IgD-negative memory B cell (primary cell): ENCODE data around the gene REM2. TPM values are rescaled to one million over a fixed set of nuclear protein-coding genes. Genes with fewer than 3 reads are reported as not detected.

Experiments
- H3K27ac Mint-ChIP-seq, 3 donors: one replicate each; pipeline ENCODE4 v1.8.0; 2020 to 2022; ENCODE audit warnings: mild to moderate bottlenecking in 3 of 3, mixed read lengths in 3 of 3, moderate library complexity in 1 of 3
- H3K27me3 Mint-ChIP-seq: one replicate; pipeline ENCODE4 v1.8.0; 2021; ENCODE audit warnings: mixed read lengths
- H3K36me3 Mint-ChIP-seq: one replicate; pipeline ENCODE4 v1.8.0; 2020; ENCODE audit warnings: mild to moderate bottlenecking, mixed read lengths
- H3K4me1 Mint-ChIP-seq, 3 donors: one replicate each; pipeline ENCODE4 v1.8.0; 2020 to 2022; ENCODE audit warnings: mixed read lengths in 3 of 3, mild to moderate bottlenecking in 1 of 3
- H3K4me3 Mint-ChIP-seq, 4 donors: one replicate each; pipeline ENCODE4 v1.8.0; 2020 to 2022; ENCODE audit warnings: mild to moderate bottlenecking in 4 of 4, mixed read lengths in 4 of 4, moderate library complexity in 3 of 4
- H3K9me3 Mint-ChIP-seq, 3 donors: one replicate each; pipeline ENCODE4 v1.8.0; 2020 to 2021; ENCODE audit warnings: mixed read lengths in 3 of 3, mild to moderate bottlenecking in 1 of 3
- polyA plus RNA-seq: library from polyadenylated mRNA; unstranded; fragments of 300-500 nt; fragmentation: Illumina TruSeq; gene quantifications from one replicate; pipeline ENCODE4 v1.2.3, GENCODE V29; 2021

REM2 gene
- polyA plus RNA-seq, 1 donor from 2014 or later, result 2.6 TPM

DNA sequence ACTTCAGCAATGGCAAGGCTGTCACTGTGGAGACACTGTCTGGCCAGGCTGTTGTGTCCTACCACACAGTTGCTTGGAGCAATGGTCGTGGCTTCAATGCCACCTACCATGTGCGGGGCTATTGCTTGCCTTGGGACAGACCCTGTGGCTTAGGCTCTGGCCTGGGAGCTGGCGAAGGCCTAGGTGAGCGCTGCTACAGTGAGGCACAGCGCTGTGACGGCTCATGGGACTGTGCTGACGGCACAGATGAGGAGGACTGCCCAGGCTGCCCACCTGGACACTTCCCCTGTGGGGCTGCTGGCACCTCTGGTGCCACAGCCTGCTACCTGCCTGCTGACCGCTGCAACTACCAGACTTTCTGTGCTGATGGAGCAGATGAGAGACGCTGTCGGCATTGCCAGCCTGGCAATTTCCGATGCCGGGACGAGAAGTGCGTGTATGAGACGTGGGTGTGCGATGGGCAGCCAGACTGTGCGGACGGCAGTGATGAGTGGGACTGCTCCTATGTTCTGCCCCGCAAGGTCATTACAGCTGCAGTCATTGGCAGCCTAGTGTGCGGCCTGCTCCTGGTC, 7.2 kb upstream of the REM2 start:
- Mint-ChIP-seq H3K27ac (peak overlapping the region in 1 of 3 donors; percentile 64), H3K4me1 (peaks cover 8 to 17% (median 13%) of the 10 kb centered on the region in 3 donors), H3K9me3 (no peaks in the 10 kb centered on the region), H3K4me3 (peak overlapping the region in 1 of 4 donors; percentile 66), H3K27me3 (no peaks in the 10 kb centered on the region), H3K36me3 (peaks cover 13% of the 10 kb centered on the region)

GRCh38 chr14:22877000-22877501, 6.0 kb upstream of the REM2 start:
- Mint-ChIP-seq H3K27me3 (no peaks in the 10 kb centered on the region), H3K4me1 (peaks cover 6 to 17% (median 13%) of the 10 kb centered on the region in 3 donors)

GRCh38 chr14:22878271-22879246, 4.5 kb upstream of the REM2 start:
- Mint-ChIP-seq H3K27me3 (no peaks in the 10 kb centered on the region), H3K9me3 (no peaks in the 10 kb centered on the region), H3K27ac (peak overlapping the region; percentile 39 to 65 (median 60)), H3K36me3 (peaks cover 12% of the 10 kb centered on the region), H3K4me3 (peak overlapping the region in 1 of 4 donors; percentile 61), H3K4me1 (peaks cover 0 to 17% (median 9%) of the 10 kb centered on the region in 3 donors)

More at GRCh38 chr14:22877000-22877501, 6.0 kb upstream of the REM2 start:
- Mint-ChIP-seq H3K36me3 (peaks cover 13% of the 10 kb centered on the region), H3K9me3 (no peaks in the 10 kb centered on the region), H3K4me3 (no peak overlapping the region), H3K27ac (no peak overlapping the region)

GRCh38 chr14:22882064-22882463, 958 bp upstream of the REM2 start:
- H3K4me1 Mint-ChIP-seq, result peaks cover 2 to 33% (median 19%) of the 10 kb centered on the region in 3 donors
- no peaks in the 10 kb centered on the region for H3K27me3 Mint-ChIP-seq
- peaks cover 4% of the 10 kb centered on the region for H3K36me3 Mint-ChIP-seq
- peak overlapping the region in 1 of 4 donors; percentile 80 for H3K4me3 Mint-ChIP-seq
- peak overlapping the region in 2 of 3 donors; percentile 59 to 79 for H3K27ac Mint-ChIP-seq
- no peaks in the 10 kb centered on the region for H3K9me3 Mint-ChIP-seq

DNA sequence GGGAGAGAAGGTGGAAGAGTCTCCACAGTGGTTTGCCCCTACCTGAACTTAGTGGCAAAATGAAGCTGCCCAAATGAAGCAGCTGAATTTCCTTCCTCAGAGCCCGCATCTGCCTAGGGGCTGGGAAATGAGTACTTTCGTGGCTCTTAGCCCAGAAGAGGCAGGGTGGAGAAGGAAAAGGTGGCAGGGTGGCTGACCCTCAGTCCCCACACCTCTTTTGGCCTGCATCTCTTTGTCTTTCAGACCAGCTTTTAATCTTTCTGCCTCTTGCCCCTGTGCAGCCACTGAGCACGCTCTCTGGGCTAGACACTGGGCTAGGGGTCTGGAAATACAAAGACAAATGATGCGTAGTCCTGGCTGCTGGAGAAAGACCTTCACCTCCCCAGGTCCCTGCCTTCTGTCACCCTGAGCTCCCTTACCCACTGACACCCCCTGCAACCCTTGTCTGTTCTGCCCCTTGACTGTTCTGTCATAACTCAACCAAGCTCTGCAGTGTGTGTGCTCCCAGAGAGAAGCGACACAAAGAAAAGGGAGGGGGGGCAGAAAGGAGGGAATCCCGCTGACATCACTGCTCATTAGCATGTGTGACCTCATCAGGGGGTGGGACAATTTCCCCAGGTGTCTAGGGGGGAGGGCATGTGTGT, 371 bp upstream of the REM2 start:
- Mint-ChIP-seq H3K27ac (peak overlapping the region in 2 of 3 donors; percentile 79 to 81), H3K4me3 (peak overlapping the region in 2 of 4 donors; percentile 27 to 41), H3K9me3 (no peaks in the 10 kb centered on the region), H3K27me3 (no peaks in the 10 kb centered on the region), H3K4me1 (peaks cover 8 to 35% (median 22%) of the 10 kb centered on the region in 3 donors), H3K36me3 (peaks cover 4% of the 10 kb centered on the region)

DNA sequence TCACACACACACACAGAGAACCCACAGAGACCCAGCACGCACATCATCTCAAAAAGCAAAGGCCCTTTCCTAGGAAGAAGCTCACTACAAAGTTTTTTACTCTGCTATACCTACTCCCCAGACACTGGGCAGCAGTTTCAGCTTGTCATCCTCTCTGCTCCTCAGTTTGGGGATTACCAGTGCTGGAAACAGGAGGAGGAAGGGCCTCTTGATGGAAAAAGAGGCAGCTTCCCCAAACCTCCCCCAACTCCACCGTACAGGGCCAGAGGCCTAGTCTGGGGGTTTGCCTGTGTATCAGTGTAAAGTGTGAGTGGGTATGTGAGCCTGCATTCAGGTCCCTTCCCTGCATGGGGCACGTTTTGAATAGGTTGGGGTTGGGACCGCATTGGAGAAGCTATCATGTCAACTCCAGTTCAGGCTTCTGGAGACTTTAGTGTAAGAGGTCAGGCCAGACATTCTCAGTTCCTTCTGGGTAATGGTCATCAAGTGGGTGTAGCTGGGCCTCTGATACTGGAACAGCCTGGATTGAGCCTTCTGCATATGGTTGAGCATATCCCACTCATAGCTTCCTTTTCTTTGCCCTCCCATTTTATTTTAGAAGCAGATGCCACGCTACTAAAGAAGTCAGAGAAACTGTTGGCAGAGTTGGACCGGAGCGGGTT, 1.2 kb downstream of the REM2 start:
- Mint-ChIP-seq H3K27ac (peak overlapping the region; percentile 59 to 97 (median 96)), H3K27me3 (no peaks in the 10 kb centered on the region), H3K36me3 (no peaks in the 10 kb centered on the region), H3K4me3 (peak overlapping the region in 3 of 4 donors; percentile 16 to 94 (median 79)), H3K4me1 (peaks cover 19 to 44% (median 29%) of the 10 kb centered on the region in 3 donors), H3K9me3 (no peaks in the 10 kb centered on the region)

DNA sequence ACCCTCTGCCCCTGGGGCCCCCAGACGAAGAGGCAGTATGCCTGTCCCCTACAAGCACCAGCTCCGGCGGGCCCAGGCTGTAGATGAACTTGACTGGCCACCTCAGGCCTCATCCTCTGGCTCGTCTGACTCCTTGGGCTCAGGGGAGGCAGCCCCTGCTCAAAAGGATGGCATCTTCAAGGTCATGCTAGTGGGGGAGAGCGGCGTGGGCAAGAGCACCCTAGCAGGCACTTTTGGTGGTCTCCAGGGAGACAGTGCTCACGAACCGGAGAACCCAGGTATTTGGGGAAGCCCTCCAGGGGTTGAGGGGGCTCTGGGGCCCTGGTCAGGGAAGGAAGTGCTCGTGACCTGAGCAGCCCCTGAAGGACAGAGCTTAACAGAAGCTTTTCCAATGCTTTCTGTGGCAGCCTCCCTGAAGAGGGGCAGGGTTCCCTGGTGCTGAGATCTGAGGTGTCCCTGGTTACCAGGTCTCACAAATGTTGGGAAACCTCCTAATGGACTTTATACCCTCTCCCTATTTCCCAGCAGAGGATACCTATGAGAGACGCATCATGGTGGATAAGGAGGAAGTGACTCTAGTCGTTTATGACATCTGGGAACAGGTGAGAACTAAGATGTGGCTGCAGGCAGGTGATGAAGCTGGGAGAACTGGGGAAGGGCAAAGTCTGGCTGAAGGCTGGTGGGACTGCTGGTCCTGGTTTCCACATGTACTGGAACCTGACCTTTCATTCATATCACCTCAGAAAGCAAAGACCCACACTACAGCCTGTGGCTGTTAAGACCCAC, 1.9 kb downstream of the REM2 start:
- Mint-ChIP-seq H3K27ac (peak overlapping the region in 2 of 3 donors; percentile 67 to 97), H3K4me3 (peak overlapping the region in 3 of 4 donors; percentile 41 to 94 (median 72)), H3K36me3 (no peaks in the 10 kb centered on the region), H3K9me3 (no peaks in the 10 kb centered on the region), H3K27me3 (no peaks in the 10 kb centered on the region), H3K4me1 (peaks cover 22 to 49% (median 34%) of the 10 kb centered on the region in 3 donors)

- Mint-ChIP-seq H3K4me3 (peak overlapping the region; percentile 94 to 97 (median 94)), H3K36me3 (no peaks in the 10 kb centered on the region), H3K4me1 (peaks cover 29 to 55% (median 40%) of the 10 kb centered on the region in 3 donors)
Measured at GRCh38 chr14:22885975-22886374, 3.0 kb downstream of the REM2 start.

DNA sequence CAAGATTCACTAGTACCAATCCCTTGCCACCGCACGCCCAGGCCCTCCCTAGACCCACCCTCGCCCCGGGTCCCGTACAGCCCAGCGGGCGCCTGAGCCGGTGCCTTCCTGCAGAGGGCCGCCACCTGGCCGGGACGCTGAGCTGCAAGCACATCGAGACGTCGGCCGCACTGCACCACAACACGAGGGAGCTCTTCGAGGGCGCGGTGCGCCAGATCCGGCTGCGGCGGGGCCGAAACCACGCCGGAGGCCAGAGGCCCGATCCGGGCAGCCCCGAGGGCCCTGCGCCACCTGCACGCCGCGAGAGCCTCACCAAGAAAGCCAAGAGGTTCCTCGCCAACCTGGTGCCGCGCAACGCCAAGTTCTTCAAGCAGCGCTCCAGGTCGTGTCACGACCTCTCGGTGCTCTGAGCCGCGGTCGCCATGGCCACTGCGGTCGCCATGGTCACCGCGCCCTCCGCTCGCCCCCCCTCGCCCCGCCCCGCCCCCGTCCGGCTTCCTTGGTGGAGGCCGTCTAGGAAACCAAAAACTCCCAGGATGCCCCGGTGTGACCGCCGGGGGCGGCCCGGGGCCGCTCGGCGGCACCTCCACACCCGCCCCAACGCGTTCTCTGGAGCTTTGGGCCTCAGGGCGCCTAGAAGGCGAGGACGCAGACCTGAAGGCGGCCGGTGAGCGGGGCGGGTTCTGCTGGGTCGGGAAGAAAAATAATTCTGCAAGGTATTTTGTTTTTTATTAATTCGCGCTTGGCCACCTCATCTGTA, 3.7 kb downstream of the REM2 start:
- peaks cover 29 to 55% (median 40%) of the 10 kb centered on the region in 3 donors for H3K4me1 Mint-ChIP-seq
- no peaks in the 10 kb centered on the region for H3K27me3 Mint-ChIP-seq
- no peaks in the 10 kb centered on the region for H3K36me3 Mint-ChIP-seq
- peak overlapping the region; percentile 95 to 99 (median 97) for H3K27ac Mint-ChIP-seq
- H3K9me3 Mint-ChIP-seq, result no peaks in the 10 kb centered on the region
- H3K4me3 Mint-ChIP-seq, result peak overlapping the region; percentile 94 to 97 (median 94)

More at GRCh38 chr14:22885975-22886374, 3.0 kb downstream of the REM2 start:
- Mint-ChIP-seq H3K9me3 (no peaks in the 10 kb centered on the region), H3K27me3 (no peaks in the 10 kb centered on the region), H3K27ac (peak overlapping the region; percentile 95 to 99 (median 97))

DNA sequence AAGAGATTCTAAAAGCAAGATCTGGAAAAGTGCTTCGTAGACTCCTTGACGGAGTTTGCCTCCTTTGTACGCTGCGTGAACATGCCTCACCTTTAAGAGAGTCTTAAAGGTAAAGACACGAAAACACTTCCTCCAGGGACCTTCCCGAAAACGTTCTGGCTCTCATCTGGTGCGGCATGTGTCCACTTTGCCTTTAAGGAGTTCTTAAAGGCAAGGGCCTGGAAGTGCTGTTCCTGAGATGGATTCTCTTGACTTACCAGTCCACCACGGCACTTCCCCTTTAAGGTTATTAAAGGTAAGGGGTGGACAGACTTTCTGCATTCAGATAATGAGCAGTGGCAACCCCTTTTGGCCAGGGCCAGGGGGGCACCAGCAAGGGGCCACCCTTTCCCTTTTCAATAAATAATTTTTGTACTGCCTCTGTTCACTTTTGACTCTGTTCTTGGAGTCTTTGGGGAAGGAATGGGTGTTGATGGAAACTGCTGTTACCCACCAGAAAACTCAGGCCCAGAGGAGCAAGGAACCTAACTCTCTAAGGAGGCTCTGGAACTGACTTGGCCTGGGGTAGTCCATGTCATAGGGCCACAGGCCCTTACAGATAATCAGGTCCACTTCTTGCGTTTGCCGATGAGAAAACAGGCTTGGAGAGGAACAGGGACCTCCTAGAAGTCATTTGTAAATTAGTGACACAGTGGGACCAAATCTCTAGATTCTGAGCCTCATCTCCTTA, 4.4 kb downstream of the REM2 start:
- Mint-ChIP-seq H3K4me1 (peaks cover 29 to 55% (median 37%) of the 10 kb centered on the region in 3 donors), H3K9me3 (no peaks in the 10 kb centered on the region)

GRCh38 chr14:22887990-22888378, 5.0 kb downstream of the REM2 start:
- peaks cover 2% of the 10 kb centered on the region for H3K36me3 Mint-ChIP-seq
- H3K27me3 Mint-ChIP-seq, result no peaks in the 10 kb centered on the region
- peaks cover 30 to 53% (median 34%) of the 10 kb centered on the region in 3 donors for H3K4me1 Mint-ChIP-seq
- peak overlapping the region; percentile 94 to 97 (median 94) for H3K4me3 Mint-ChIP-seq
- H3K9me3 Mint-ChIP-seq, result no peaks in the 10 kb centered on the region
- peak overlapping the region; percentile 95 to 99 (median 97) for H3K27ac Mint-ChIP-seq

More for the DNA sequence above, 4.4 kb downstream of the REM2 start:
- H3K4me3 Mint-ChIP-seq, result peak overlapping the region; percentile 94 to 97 (median 94)
- H3K27ac Mint-ChIP-seq, result peak overlapping the region; percentile 95 to 99 (median 97)
- H3K27me3 Mint-ChIP-seq, result no peaks in the 10 kb centered on the region
- H3K36me3 Mint-ChIP-seq, result peaks cover 2% of the 10 kb centered on the region

GRCh38 chr14:22888662-22889061, 5.6 kb downstream of the REM2 start:
- Mint-ChIP-seq H3K9me3 (no peaks in the 10 kb centered on the region), H3K36me3 (peaks cover 2% of the 10 kb centered on the region), H3K27ac (peak overlapping the region; percentile 95 to 99 (median 97)), H3K4me3 (peak overlapping the region; percentile 94 to 97 (median 94)), H3K27me3 (no peaks in the 10 kb centered on the region), H3K4me1 (peaks cover 33 to 53% (median 34%) of the 10 kb centered on the region in 3 donors)
